K562 (cell line): ENCODE data around the gene CMBL. TPM values are rescaled to one million over a fixed set of nuclear protein-coding genes. Genes with fewer than 3 reads are reported as not detected.
A peak's percentile ranks its signal among the peaks of the same experiment; 100 is the strongest.

Experiments used
- ESRRB ChIP-seq: fragments of 250-450 bp; sonication (Bioruptor Pico); IDR thresholded peaks from 2 replicates; pipeline ENCODE4 v1.5.0; 2020; ENCODE audit warnings: mild to moderate bottlenecking, moderate library complexity, borderline replicate concordance
- FUS ChIP-seq: fragments of 200-400 bp; formaldehyde crosslinking; optimal IDR thresholded peaks from 2 replicates; pipeline ENCODE3; 2017; ENCODE audit warnings: low read depth, low read length
- HDAC1 ChIP-seq, 2 experiments: fragments of 450-650 bp; IDR thresholded peaks; 2 replicates each; pipeline ENCODE4 v1.6.1; 2016 to 2017; ENCODE audit warnings: inconsistent platforms in 1 of 2, mild to moderate bottlenecking in 1 of 2, moderate library complexity in 1 of 2
- HNRNPH1 ChIP-seq: fragments of 200-400 bp; formaldehyde crosslinking; optimal IDR thresholded peaks from 2 replicates; pipeline ENCODE3; 2017; ENCODE audit warnings: low read depth, mild to moderate bottlenecking, low read length, moderate library complexity
- HOXB6 ChIP-seq: fragments of 250-450 bp; sonication (Bioruptor Pico); IDR thresholded peaks from 2 replicates; pipeline ENCODE4 v1.5.1; 2022; ENCODE audit warnings: mild to moderate bottlenecking, borderline replicate concordance
- KHSRP ChIP-seq: fragments of 450-650 bp; IDR thresholded peaks from 2 replicates; pipeline ENCODE4 v1.6.1; 2017
- MAFF ChIP-seq: IDR thresholded peaks from 2 replicates; pipeline ENCODE4 v1.6.1; 2012; ENCODE audit warnings: low read length, improper control_type of control experiment
- MBD2 ChIP-seq: sonication (generic); IDR thresholded peaks from 2 replicates; pipeline ENCODE4 v1.6.1; 2016; ENCODE audit warnings: low read depth, borderline replicate concordance
- NCOA1 ChIP-seq: fragments of 450-650 bp; IDR thresholded peaks from 2 replicates; pipeline ENCODE4 v1.6.1; 2016; ENCODE audit warnings: low read depth
- PTTG1 ChIP-seq: fragments of 450-650 bp; IDR thresholded peaks from 2 replicates; pipeline ENCODE4 v1.6.1; 2016; ENCODE audit warnings: low read depth, mild to moderate bottlenecking, missing genetic modification characterization, missing compliant biosample characterization
- RCOR1 ChIP-seq, 2 experiments: IDR thresholded peaks; 2 replicates each; pipeline ENCODE4 v1.6.1; 2012; ENCODE audit warnings: low read depth in 2 of 2, low read length in 2 of 2, borderline replicate concordance in 1 of 2, improper control_type of control experiment in 1 of 2
- TARDBP ChIP-seq: fragments of 450-650 bp; IDR thresholded peaks from 2 replicates; pipeline ENCODE4 v1.6.1; 2016
- TCF7 ChIP-seq: sonication (generic); IDR thresholded peaks from 2 replicates; pipeline ENCODE4 v1.6.1; 2016; ENCODE audit warnings: antibody characterized with exemption, borderline replicate concordance
- TCF7L2 ChIP-seq: fragments of 150-350 bp; IDR thresholded peaks from 2 replicates; pipeline ENCODE4 v1.6.1; 2016; ENCODE audit warnings: low read depth, mild to moderate bottlenecking, low read length, moderate library complexity
- TEAD2 ChIP-seq: fragments of 450-650 bp; IDR thresholded peaks from 2 replicates; pipeline ENCODE4 v1.6.1; 2016; ENCODE audit warnings: missing genetic modification characterization, control low read depth, missing compliant biosample characterization
- ZBED1 ChIP-seq: IDR thresholded peaks from 2 replicates; pipeline ENCODE4 v1.6.1; 2014
- ZNF24 ChIP-seq: fragments of 450-650 bp; IDR thresholded peaks from 2 replicates; pipeline ENCODE4 v1.6.1; 2016
- ZNF445 ChIP-seq: fragments of 250-450 bp; sonication (Bioruptor Pico); IDR thresholded peaks from 2 replicates; pipeline ENCODE4 v1.4.0; 2020; ENCODE audit warnings: low read depth, mild to moderate bottlenecking, moderate library complexity
- ZNF764 ChIP-seq: fragments of 250-450 bp; sonication (Bioruptor Pico); IDR thresholded peaks from 2 replicates; pipeline ENCODE4 v1.4.0; 2020; ENCODE audit warnings: low read depth, mild to moderate bottlenecking, moderate library complexity
- polyA plus RNA-seq, 8 experiments: library from polyadenylated mRNA; depleted of rRNA in 4 of 8; stranded (reverse) in 5 of 8; unstranded in 3 of 8; fragments of >200 nt; fragmentation: Nextera tagmentation in 2 of 8; fragmentation: Illumina TruSeq in 1 of 8; extraction: Ambion mirVana in 2 of 8; extraction: Trizol in 1 of 8; gene quantifications; 2 replicates each; pipeline versions ENCODE4 v1.2.1 to v1.2.3, GENCODE V29; 2011 to 2014; ENCODE audit warnings: inconsistent platforms in 1 of 8, missing spikeins in 1 of 8
- total RNA-seq, 7 experiments: library from RNA; depleted of rRNA in 6 of 7; stranded (reverse); fragments of >200 nt in 6 of 7; fragmentation: Illumina TruSeq in 2 of 7; extraction: Trizol in 2 of 7; gene quantifications; 2 replicates each; pipeline versions ENCODE4 v1.2.1 to v1.2.3, GENCODE V29; 2011 to 2021; ENCODE audit warnings: low replicate concordance in 1 of 7
- TF ChIP-seq, protein P1 (sequence below): fragments of 250-450 bp; sonication (Bioruptor Pico); IDR thresholded peaks from 2 replicates; pipeline ENCODE4 v1.5.0; 2021
- TF ChIP-seq, protein P2 (sequence below): fragments of 250-450 bp; sonication (Bioruptor Pico); IDR thresholded peaks from 2 replicates; pipeline ENCODE4 v1.8.0; 2022; ENCODE audit warnings: inconsistent platforms, mild to moderate bottlenecking, moderate library complexity, borderline replicate concordance
- TF ChIP-seq, protein P3 (sequence below): fragments of 250-450 bp; sonication (Bioruptor Pico); IDR thresholded peaks from 2 replicates; pipeline ENCODE4 v1.8.0; 2022; ENCODE audit warnings: moderate library complexity, mild to moderate bottlenecking, inconsistent platforms
- TF ChIP-seq, protein P4 (sequence below): fragments of 450-650 bp; formaldehyde crosslinking; IDR thresholded peaks from 2 replicates; pipeline ENCODE4 v1.4.0; 2022; ENCODE audit warnings: missing genetic modification characterization
- TF ChIP-seq, protein P5 (sequence below): fragments of 450-650 bp; formaldehyde crosslinking; conservative IDR thresholded peaks from 2 replicates; pipeline ENCODE4 v1.4.0; 2022; ENCODE audit warnings: mild to moderate bottlenecking, missing genetic modification characterization

CMBL gene
- total and polyA plus RNA-seq, 9 of the 15 experiments (the other 6 are each of a cell fraction or from before 2014, with no cell fraction given), result 22.6 to 192 (median 71.1) TPM

DNA sequence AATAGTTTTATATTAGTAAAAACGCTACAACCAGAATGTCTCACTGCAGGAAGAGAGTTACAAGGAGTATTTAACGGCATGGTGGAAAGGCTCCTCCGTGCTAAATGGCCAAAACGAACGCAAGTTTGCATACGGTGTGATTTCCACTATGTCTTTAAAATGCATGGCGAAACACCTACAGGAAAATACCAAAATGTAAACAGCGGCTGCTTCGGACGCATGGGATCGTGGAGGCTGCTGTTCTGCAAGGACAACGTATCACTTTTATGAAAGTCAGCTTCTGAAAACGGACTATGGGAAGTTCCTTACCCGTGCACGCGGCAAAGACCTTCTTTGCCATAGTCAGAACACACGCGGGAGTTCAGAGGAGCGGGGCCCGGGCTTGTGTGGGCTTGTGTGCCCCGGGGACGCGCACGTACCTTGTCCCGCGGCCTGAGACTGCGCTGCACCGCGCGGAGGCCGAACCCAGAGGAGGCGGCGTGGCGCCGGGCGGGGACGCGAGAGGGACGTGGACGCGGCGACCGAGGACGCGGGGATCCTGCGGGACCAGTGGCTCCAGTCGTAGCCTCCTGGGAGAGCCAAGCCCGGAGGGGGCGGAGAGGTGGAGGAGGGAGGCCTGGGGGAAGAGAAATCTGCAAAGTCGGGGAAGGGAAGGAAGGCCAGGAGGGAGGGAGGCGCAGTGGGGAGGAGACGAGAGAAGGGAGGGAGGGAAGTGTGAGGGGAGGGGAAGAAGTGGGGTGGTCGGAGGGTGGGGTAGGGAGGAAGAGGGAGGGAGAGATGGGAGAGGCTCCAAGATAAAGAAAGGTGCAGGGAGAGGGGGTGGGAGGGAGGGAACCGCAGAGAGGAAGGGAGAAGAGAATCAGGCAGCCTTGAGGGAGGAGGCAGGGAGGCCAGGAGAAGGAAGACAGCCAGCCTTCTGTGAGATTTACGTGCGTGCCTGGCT is at the start of gene CMBL (continued):
- TF ChIP-seq PTTG1 (tag), result no peak
- no peak for TF ChIP-seq TCF7L2
- TF ChIP-seq, protein P1, sequence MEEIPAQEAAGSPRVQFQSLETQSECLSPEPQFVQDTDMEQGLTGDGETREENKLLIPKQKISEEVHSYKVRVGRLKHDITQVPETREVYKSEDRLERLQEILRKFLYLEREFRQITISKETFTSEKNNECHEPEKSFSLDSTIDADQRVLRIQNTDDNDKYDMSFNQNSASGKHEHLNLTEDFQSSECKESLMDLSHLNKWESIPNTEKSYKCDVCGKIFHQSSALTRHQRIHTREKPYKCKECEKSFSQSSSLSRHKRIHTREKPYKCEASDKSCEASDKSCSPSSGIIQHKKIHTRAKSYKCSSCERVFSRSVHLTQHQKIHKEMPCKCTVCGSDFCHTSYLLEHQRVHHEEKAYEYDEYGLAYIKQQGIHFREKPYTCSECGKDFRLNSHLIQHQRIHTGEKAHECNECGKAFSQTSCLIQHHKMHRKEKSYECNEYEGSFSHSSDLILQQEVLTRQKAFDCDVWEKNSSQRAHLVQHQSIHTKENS (CRISPR knock-in tag), result no peak
- no peak for TF ChIP-seq ZNF764 (CRISPR knock-in tag)
- no peak for TF ChIP-seq HNRNPH1
- TF ChIP-seq HDAC1 (IDR thresholded peaks at IDR 0.05), result peak in 1 of 2 experiments; percentile 98; a peak in 3 of 4 replicates
- no peak; the same call in 1 of the 2 replicates for TF ChIP-seq TCF7
- peak in 1 of 2 experiments; percentile 57; a peak in 2 of 4 replicates for TF ChIP-seq RCOR1 (IDR thresholded peaks at IDR 0.05; ENCODE audit: borderline replicate concordance in 1 of 2, low read depth in 2 of 2, low read length in 2 of 2)
- no peak for TF ChIP-seq NCOA1
- no peak for TF ChIP-seq ZNF445
- TF ChIP-seq, protein P2, sequence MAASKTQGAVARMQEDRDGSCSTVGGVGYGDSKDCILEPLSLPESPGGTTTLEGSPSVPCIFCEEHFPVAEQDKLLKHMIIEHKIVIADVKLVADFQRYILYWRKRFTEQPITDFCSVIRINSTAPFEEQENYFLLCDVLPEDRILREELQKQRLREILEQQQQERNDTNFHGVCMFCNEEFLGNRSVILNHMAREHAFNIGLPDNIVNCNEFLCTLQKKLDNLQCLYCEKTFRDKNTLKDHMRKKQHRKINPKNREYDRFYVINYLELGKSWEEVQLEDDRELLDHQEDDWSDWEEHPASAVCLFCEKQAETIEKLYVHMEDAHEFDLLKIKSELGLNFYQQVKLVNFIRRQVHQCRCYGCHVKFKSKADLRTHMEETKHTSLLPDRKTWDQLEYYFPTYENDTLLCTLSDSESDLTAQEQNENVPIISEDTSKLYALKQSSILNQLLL (CRISPR knock-in tag), result no peak
- no peak for TF ChIP-seq ZBED1
- no peak for TF ChIP-seq ESRRB (CRISPR knock-in tag)
- no peak for TF ChIP-seq MAFF
- TF ChIP-seq, protein P3, sequence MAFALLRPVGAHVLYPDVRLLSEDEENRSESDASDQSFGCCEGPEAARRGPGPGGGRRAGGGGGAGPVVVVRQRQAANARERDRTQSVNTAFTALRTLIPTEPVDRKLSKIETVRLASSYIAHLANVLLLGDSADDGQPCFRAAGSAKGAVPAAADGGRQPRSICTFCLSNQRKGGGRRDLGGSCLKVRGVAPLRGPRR (CRISPR knock-in tag), result no peak
- peak; percentile 93 for TF ChIP-seq TARDBP
- TF ChIP-seq, protein P4, sequence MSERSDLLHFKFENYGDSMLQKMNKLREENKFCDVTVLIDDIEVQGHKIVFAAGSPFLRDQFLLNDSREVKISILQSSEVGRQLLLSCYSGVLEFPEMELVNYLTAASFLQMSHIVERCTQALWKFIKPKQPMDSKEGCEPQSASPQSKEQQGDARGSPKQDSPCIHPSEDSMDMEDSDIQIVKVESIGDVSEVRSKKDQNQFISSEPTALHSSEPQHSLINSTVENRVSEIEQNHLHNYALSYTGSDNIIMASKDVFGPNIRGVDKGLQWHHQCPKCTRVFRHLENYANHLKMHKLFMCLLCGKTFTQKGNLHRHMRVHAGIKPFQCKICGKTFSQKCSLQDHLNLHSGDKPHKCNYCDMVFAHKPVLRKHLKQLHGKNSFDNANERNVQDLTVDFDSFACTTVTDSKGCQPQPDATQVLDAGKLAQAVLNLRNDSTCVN (CRISPR knock-in tag), result 0 out of 2 replicates have a peak, but pooled peaks have one; percentile 18
- TF ChIP-seq ZNF24, result peak; percentile 6; the same call in 1 of the 2 replicates
- peak; percentile 54; the same call in 1 of the 2 replicates for TF ChIP-seq HOXB6
- TF ChIP-seq KHSRP, result no peak
- TF ChIP-seq, protein P5, sequence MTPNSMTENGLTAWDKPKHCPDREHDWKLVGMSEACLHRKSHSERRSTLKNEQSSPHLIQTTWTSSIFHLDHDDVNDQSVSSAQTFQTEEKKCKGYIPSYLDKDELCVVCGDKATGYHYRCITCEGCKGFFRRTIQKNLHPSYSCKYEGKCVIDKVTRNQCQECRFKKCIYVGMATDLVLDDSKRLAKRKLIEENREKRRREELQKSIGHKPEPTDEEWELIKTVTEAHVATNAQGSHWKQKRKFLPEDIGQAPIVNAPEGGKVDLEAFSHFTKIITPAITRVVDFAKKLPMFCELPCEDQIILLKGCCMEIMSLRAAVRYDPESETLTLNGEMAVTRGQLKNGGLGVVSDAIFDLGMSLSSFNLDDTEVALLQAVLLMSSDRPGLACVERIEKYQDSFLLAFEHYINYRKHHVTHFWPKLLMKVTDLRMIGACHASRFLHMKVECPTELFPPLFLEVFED, result peak; percentile 53; the same call in 1 of the 2 replicates
- TF ChIP-seq MBD2, result no peak
- TF ChIP-seq TEAD2 (tag), result no peak
- no peak for TF ChIP-seq FUS
